Activated gamma-delta T cell treated with anti-CD3 and anti-CD28 coated beads, Interleukin-2, amount 50 U/mL, for 16 hours (primary cell): ENCODE results near the gene ZNF544.
A peak's percentile ranks its signal among the peaks of the same experiment; 100 is the strongest.
"Not testable (repeated sequence)": the region's sequence is repeated elsewhere in the genome, so short reads cannot be mapped to it uniquely, and the experiment has no call there.

Source experiments
- DNase-seq: peaks from one replicate; pipeline ENCODE4 v3.0.0-alpha.2; 2020; ENCODE audit warnings: low read depth

Gene ZNF544

DNA sequence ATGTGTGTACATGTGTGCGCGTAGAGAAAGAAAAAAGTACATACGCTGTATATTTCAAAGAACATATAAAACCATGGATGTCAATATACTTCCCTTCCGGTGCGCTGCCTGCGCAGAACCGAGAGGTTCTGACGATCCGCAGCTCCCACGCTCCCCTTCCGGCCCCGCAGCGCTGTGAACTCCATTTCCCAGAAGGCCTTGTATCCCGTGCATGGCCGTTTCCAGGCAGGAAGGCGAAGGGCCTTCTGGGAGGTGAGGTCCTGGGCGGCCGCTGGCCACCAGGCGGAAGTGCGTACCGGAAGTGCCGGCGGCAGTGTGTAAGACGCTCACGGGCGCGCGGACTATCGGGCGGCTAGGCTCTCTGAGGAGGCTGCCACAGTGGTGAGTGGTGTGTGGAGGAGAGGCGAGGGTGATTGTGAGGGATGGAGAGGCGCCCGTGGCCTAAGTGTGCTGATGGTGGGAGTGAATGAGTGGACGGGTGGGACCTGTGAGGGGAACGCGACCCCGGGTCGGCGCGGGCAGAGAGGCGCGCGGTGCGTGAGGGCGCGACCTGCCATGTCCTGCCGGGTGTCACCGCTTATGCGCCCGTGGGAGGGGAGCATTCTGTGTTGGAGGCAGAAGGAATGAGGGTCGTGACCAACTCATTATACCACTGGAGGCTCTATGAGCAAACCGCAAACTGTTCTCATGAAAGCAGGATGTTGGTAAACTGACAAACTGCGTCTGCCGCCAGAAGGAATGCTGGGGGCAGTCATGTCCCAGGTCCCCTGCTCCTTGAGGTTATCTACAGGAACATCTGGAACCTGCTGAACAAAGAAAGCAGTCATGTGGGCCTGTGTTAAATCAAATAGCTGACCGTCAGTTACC is 76.6 kb downstream of the ZNF544 start, which contains the start of gene ERVK3-1:
Gene ERVK3-1 (plus strand): TSS at position 313 of the 867 bp plus-strand sequence. CDS start 6,792 bp downstream, outside the sequence.
- DNase-seq = peak; percentile 92

DNA sequence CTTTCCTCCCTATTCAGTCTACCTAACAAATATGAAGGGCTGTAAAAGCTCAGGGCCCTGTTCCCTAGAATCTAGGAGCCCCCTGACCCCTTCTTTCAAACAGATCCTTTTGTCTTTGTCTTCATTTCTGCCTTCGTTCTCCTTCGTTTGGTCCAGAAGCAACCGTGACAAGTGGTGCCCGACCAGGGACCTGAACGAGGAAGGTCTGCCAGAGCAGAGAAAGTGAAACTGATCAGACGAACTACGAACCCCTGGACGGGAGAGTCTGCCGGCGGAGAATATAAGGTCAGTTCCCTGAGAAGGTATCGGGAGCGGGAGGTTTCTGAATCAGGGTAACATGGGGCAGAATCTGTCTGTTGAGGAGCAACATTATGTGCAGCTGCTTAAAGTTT is 77.2 kb downstream of the ZNF544 start:
- no peak for DNase-seq

DNA sequence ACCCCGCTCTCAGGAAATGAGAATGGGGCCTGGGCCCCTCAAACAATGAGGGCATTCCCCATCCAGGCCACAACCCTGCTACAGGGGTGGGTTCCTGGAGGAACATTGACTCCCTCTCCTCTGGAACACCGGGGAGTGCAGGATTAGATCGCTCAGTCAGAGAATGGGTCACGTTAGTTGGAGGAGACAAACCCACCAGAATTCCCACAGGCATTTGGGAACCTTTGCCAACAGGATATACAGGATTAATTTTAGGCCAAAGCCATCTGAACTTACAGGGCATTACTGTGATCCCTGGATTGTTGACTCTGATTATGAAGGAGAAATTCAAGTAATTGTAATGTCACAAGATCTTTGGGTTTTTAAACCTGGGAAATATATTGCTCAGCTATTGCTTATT is 79.0 kb downstream of the ZNF544 start:
- DNase-seq = no peak

DNA sequence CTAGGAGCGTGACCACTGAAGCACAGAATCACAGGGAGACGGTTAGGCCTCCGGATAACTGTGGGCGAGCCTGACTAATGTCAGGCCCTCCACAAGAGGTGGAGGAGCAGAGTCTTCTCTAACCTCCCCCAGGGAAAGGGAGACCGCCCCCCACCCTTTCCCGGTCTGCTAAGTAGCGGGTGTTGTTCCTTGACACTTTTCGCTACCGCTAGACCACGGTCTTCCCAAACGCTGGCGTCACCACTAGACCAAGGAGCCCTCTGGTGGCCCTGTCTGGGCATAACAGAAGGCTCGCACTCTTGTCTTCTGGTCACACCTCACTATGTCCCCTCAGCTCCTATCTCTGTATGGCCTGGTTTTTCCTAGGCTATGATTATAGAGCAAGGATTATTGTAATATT is 82.0 kb downstream of the ZNF544 start:
- DNase-seq = not testable (repeated sequence)

DNA sequence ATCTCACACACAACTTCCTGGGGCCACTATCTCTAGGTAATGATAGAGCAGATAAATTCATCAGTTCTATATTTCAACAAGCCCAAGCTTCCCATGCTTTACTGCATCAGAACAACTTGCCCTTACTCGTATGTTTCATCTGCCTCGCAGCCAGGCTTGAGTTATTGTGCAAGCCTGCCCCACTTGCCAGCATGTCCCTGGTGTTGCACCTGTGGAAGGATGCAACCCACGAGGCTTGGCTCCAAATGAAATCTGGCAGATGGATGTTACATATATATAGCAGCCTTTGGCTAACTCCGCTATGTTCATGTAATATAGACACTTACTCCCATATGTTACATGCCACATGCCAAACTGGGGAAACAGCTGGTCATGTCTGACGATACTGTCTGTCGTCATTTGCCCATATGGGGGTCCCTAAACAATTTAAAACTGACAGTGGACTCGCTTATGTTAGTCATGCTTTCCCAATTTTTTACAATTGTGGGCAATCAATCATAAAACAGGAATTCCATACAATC is 82.7 kb downstream of the ZNF544 start:
- no peak for DNase-seq
